Uterus (tissue), 4 donors: ENCODE data around the gene KCNIP1. TPM values are rescaled to one million over a fixed set of nuclear protein-coding genes. Genes with fewer than 3 reads are reported as not detected.

Experiments
- DNase-seq, 2 donors: peaks; one replicate each; pipeline ENCODE4 v3.0.0-alpha.2; 2019 to 2020
- H3K27ac ChIP-seq, 2 donors: fragments of 200-600 bp; sonication (generic); 1 replicate in 1 of 2; 2 replicates in 1 of 2; pipeline ENCODE4 v1.5.1; 2016 to 2018
- H3K27me3 ChIP-seq, 2 donors: fragments of 200-600 bp; sonication (generic); one replicate each; pipeline ENCODE4 v1.5.1; 2018 to 2019; ENCODE audit warnings: control low read depth in 1 of 2
- H3K36me3 ChIP-seq, 2 donors: fragments of 200-600 bp; sonication (generic); one replicate each; pipeline ENCODE4 v1.5.1; 2019; ENCODE audit warnings: control low read depth in 1 of 2
- H3K4me1 ChIP-seq, 2 donors: fragments of 200-600 bp; sonication (generic); one replicate each; pipeline ENCODE4 v1.5.1; 2018 to 2019; ENCODE audit warnings: control low read depth in 1 of 2
- H3K4me3 ChIP-seq, 2 donors: fragments of 200-600 bp; sonication (generic); 1 replicate in 1 of 2; 2 replicates in 1 of 2; pipeline ENCODE4 v1.5.1; 2018 to 2019; ENCODE audit warnings: mild to moderate bottlenecking in 1 of 2
- H3K9me3 ChIP-seq, 2 donors: fragments of 200-600 bp; sonication (generic); one replicate each; pipeline ENCODE4 v1.5.1; 2019; ENCODE audit warnings: control low read depth in 1 of 2
- CTCF ChIP-seq, 4 experiments: fragments of 200-600 bp in 2 of 4; fragments of 450-650 bp in 2 of 4; sonication (generic) in 2 of 4; IDR thresholded peaks; one replicate each; pipeline ENCODE4 v1.5.1; 2016 to 2019; ENCODE audit warnings: antibody characterized with exemption in 4 of 4, mild to moderate bottlenecking in 2 of 4, moderate library complexity in 1 of 4
- POLR2A ChIP-seq, 2 donors: fragments of 450-650 bp; IDR thresholded peaks; one replicate each; pipeline ENCODE4 v1.6.1; 2016; ENCODE audit warnings: antibody characterized with exemption in 2 of 2, mild to moderate bottlenecking in 1 of 2, moderate library complexity in 1 of 2
- intact Hi-C: fragments of 100-400 bp; cut with DNase I; formaldehyde crosslinking; loops from one replicate; pipeline ENCODE4 v1.15.1; 2023; ENCODE audit warnings: low total_unique reads
- total RNA-seq, 4 donors: library from RNA; depleted of rRNA in 3 of 4; stranded (reverse); fragments of >200 nt in 3 of 4; gene quantifications; one replicate each; pipeline versions ENCODE4 v1.1.0 to v1.2.4, GENCODE V29; 2014 to 2023
- donor health status: DM: yes; HTN: yes; CAD: no.

The KCNIP1 gene
- total RNA-seq, 4 donors from 2014 or later: 1.3 to 7.0 (median 3.9) TPM

- TF ChIP-seq POLR2A (IDR thresholded peaks at IDR 0.05) (no peak), CTCF (IDR thresholded peaks at IDR 0.05) (no peak)
- Histone ChIP-seq H3K9me3 (no peaks in the 10 kb centered on the region), H3K36me3 (no peaks in the 10 kb centered on the region), H3K27me3 (no peaks in the 10 kb centered on the region), H3K27ac (no peak overlapping the region), H3K4me1 (no peaks in the 10 kb centered on the region), H3K4me3 (no peak overlapping the region)
- DNase-seq: no peak
- intact Hi-C loops: no loop called here
Observed at GRCh38 chr5:170562875-170563228, 59.0 kb downstream of the KCNIP1 start.

DNA sequence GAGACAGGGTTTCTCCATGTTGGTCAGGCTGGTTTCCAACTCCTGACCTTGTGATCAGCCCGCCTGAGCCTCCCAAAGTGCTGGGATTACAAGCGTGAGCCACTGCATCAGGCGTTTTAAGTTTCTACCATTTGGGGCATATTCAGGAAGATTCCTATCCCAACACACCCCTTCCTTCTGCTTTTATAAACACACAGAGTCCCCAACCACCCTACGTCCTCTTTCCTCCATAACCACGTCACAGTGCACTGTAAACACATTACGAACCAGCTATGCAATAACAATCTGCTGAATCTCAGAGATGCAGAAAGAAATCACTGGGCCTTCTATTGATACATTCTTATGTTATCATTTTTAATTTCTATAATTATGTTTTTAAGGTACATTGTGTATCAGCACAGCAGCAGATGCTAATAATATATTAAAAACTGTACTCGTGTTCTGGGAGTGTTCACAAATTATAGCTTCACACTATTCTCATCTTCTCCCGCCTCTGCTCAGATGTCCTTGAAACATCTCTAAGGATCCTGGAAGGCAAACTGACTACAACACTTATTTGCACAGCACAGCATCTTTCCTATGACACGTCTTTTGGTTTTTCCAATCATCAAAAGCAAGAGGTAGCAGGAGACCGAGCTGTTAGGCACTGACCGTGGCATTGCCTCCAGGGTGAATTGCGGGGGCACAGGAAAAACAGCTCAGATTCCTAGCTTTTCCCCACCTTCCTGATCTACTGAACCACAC lies 60.2 kb downstream of the KCNIP1 start:
- DNase-seq: no peak
- Histone ChIP-seq H3K9me3 (no peaks in the 10 kb centered on the region), H3K27me3 (no peaks in the 10 kb centered on the region), H3K4me1 (no peaks in the 10 kb centered on the region), H3K4me3 (no peak overlapping the region), H3K27ac (no peak overlapping the region), H3K36me3 (no peaks in the 10 kb centered on the region)
- TF ChIP-seq POLR2A (IDR thresholded peaks at IDR 0.05) (no peak), CTCF (IDR thresholded peaks at IDR 0.05) (no peak)
- intact Hi-C loops: no loop called here

DNA sequence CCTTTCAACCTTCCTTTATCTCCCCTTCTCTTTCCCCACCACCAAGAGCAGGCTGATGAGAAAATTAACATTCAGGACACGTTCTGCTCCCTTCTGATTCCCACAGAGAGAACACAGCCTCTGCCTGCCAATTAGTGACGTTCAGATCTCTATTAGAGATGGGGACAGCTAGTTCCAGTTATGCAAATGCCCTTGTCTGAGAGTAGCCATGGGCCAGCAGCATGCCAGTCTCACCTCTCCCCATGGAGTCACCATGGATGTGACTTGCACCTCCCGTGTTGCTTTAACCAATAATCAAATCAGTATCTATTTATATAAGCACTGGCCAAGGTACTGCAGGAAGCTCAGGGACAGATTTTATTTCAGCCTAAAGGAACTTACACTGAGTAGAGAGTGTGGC lies 61.3 kb downstream of the KCNIP1 start:
- TF ChIP-seq POLR2A (IDR thresholded peaks at IDR 0.05) (no peak), CTCF (IDR thresholded peaks at IDR 0.05) (no peak)
- Histone ChIP-seq H3K9me3 (no peaks in the 10 kb centered on the region), H3K4me3 (no peak overlapping the region), H3K27ac (no peak overlapping the region), H3K36me3 (no peaks in the 10 kb centered on the region), H3K27me3 (no peaks in the 10 kb centered on the region), H3K4me1 (no peaks in the 10 kb centered on the region)
- intact Hi-C loops: no loop called here
- DNase-seq: no peak

GRCh38 chr5:170569101-170569500 lies 65.3 kb downstream of the KCNIP1 start:
- TF ChIP-seq CTCF (IDR thresholded peaks at IDR 0.05): no peak
- TF ChIP-seq POLR2A (IDR thresholded peaks at IDR 0.05): no peak
- Histone ChIP-seq H3K36me3 (no peaks in the 10 kb centered on the region), H3K27me3 (no peaks in the 10 kb centered on the region), H3K27ac (no peak overlapping the region), H3K4me3 (no peak overlapping the region), H3K4me1 (no peaks in the 10 kb centered on the region), H3K9me3 (no peaks in the 10 kb centered on the region)
- DNase-seq: no peak
- intact Hi-C loops: no loop called here

GRCh38 chr5:170570476-170570875 lies 66.7 kb downstream of the KCNIP1 start:
- Histone ChIP-seq H3K4me1 (no peaks in the 10 kb centered on the region), H3K9me3 (no peaks in the 10 kb centered on the region), H3K27me3 (no peaks in the 10 kb centered on the region), H3K4me3 (no peak overlapping the region), H3K27ac (no peak overlapping the region), H3K36me3 (no peaks in the 10 kb centered on the region)
- no peak for TF ChIP-seq POLR2A (IDR thresholded peaks at IDR 0.05)
- TF ChIP-seq CTCF (IDR thresholded peaks at IDR 0.05): no peak
- intact Hi-C loops: no loop called here
- DNase-seq: no peak
